Kidney epithelial cell (primary cell): ENCODE data around the gene NLRP8. TPM values are rescaled to one million over a fixed set of nuclear protein-coding genes. Genes with fewer than 3 reads are reported as not detected.

Source experiments
- DNase-seq: peaks from one replicate; pipeline ENCODE4 v3.0.0-alpha.2; 2010; ENCODE audit warnings: low read depth
- H3K27me3 ChIP-seq: 2 replicates; pipeline ENCODE4 v1.6.0; 2011; ENCODE audit warnings: low read length; ENCODE audit not compliant: control insufficient read depth, insufficient read depth
- H3K36me3 ChIP-seq: 2 replicates; pipeline ENCODE4 v1.5.1; 2011; ENCODE audit warnings: low read length; ENCODE audit not compliant: control insufficient read depth, insufficient read depth
- H3K4me3 ChIP-seq: 2 replicates; pipeline ENCODE4 v1.5.1; 2011; ENCODE audit warnings: low read depth, mild to moderate bottlenecking, control low read depth, low read length
- total RNA-seq: library from RNA; depleted of rRNA; stranded (reverse); fragments of >200 nt; gene quantifications from 2 replicates; pipeline ENCODE4 v1.2.3, GENCODE V29; 2015
- TF ChIP-seq, protein P1 (sequence below): IDR thresholded peaks from 2 replicates; pipeline ENCODE4 v1.5.1; 2011; ENCODE audit warnings: mild to moderate bottlenecking, moderate library complexity, low read length, control low read depth, inconsistent platforms; ENCODE audit not compliant: insufficient read depth, poor library complexity, severe bottlenecking

NLRP8 gene
- total RNA-seq = not detected in 2 replicates

DNA sequence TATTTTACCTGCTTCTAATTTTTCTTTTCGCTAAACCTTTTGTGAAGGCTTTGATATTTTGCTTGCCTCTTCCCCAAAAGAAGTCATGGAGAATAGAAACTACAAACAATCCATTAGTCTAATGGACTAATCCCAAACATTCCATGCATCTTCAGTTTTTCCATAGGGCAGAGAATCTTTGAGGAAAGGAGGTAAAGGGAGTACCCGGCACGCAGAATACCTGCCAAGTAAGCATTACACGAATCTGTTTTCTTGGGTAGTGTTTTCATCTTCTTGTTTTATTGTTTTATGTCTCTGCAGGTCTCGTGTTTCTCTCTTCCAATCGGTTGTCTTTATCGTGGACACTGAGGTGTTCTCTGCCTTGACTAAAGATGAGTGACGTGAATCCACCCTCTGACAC is at the start of gene NLRP8:
NLRP8 (plus strand) TSS at position 301 of the 400 bp plus-strand sequence.
- Histone ChIP-seq H3K27me3 (no peaks in the 10 kb centered on the region), H3K4me3 (no peak within 1 kb of the TSS), H3K36me3 (no peaks in the 10 kb centered on the region)
- DNase-seq = no peak
- TF ChIP-seq, protein P1, sequence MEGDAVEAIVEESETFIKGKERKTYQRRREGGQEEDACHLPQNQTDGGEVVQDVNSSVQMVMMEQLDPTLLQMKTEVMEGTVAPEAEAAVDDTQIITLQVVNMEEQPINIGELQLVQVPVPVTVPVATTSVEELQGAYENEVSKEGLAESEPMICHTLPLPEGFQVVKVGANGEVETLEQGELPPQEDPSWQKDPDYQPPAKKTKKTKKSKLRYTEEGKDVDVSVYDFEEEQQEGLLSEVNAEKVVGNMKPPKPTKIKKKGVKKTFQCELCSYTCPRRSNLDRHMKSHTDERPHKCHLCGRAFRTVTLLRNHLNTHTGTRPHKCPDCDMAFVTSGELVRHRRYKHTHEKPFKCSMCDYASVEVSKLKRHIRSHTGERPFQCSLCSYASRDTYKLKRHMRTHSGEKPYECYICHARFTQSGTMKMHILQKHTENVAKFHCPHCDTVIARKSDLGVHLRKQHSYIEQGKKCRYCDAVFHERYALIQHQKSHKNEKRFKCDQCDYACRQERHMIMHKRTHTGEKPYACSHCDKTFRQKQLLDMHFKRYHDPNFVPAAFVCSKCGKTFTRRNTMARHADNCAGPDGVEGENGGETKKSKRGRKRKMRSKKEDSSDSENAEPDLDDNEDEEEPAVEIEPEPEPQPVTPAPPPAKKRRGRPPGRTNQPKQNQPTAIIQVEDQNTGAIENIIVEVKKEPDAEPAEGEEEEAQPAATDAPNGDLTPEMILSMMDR = no peak

DNA sequence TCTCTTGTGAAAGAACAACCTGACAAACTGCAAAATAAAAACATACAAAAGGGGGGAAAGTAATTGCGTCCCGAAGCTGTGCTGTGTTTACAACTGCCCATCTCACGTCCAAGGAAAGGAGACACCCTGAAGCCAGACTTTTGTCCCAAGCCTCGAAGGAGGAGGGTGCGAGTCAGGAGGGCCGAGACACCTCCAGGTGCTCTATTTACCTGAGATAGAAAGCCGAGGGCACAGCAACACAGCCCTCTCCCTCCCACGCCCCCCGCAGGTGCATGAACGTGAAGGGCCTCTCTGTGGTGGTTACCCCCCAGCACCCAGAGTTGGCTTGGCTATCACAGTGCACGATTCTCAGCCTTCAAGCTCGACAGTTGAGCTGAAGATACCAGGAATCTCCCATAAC is 48.7 kb upstream of the NLRP8 start:
- TF ChIP-seq, protein P1 = no peak

DNA sequence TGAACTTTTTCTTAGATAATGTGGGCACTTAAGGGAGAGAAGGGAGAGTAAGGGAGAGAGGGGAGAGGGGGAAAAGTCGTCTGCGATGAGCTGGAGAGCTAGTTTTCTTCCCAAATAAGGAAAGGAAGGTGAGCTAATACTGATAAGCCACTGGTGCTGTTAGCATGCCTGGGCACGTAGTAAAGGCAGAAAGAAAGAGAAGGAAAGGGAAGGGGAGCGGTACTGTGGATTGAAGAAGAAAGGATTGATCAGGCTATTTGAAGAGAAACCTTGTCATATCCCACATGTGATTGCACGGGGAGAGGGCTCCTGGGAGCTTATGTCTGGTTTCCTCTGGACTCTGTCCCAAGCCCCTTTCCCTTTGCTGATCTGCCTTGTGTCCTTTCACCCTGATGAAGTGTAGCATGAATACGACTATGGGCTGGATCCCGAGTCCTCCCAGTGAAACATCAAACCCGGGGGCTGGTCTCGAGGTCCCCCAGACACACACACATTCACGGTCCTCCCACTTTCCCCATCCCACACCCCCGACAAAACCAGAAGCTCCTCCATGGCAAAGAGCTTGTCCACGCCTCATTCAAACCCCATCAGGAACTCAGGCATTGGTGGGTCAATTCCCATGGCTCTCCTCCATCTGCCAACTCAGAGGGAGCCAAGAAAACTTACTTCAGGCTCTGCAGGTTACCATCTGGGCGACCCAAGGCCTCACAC is 46.1 kb upstream of the NLRP8 start:
- DNase-seq = no peak
- no peak overlapping the region for H3K4me3 ChIP-seq
- TF ChIP-seq, protein P1 = no peak
- H3K36me3 ChIP-seq = no peaks in the 10 kb centered on the region
- no peaks in the 10 kb centered on the region for H3K27me3 ChIP-seq

More for the DNA sequence above, 48.7 kb upstream of the NLRP8 start:
- no peak overlapping the region for H3K4me3 ChIP-seq
- no peaks in the 10 kb centered on the region for H3K36me3 ChIP-seq
- no peaks in the 10 kb centered on the region for H3K27me3 ChIP-seq
- DNase-seq = no peak

DNA sequence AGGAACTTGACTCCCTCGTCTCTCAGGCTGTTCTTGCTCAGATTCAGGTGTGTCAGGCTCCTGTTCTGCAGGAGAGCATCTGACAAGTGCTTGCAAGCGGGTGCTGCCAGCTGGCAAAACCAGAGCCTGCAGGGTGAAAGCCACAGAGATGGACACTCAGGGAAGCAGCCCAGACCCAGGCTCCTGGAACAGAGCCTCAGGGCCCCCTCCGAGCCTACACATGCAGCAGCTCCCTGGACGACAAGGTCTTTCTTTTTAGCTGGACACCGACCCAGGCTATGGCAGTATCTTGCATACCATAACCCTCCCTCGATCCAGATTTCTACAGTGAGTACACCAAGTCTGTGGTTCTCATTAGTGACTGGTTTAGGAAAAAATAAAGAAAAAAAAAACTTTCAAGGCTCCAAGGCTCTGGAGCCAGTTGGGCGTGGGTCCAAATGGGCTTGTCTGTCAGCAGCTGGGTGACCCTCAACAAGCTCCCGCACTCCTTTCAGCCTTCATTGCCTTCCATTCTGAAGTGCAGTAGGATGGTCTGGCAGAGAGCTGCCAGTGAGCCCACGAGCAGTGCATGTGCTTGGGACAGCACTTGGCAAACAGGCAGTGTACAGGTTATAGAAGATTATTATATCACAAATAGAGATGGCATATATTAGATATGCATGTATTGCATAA is 45.4 kb upstream of the NLRP8 start:
- DNase-seq = no peak
- Histone ChIP-seq H3K4me3 (no peak overlapping the region), H3K27me3 (no peaks in the 10 kb centered on the region), H3K36me3 (no peaks in the 10 kb centered on the region)
- TF ChIP-seq, protein P1 = no peak

DNA sequence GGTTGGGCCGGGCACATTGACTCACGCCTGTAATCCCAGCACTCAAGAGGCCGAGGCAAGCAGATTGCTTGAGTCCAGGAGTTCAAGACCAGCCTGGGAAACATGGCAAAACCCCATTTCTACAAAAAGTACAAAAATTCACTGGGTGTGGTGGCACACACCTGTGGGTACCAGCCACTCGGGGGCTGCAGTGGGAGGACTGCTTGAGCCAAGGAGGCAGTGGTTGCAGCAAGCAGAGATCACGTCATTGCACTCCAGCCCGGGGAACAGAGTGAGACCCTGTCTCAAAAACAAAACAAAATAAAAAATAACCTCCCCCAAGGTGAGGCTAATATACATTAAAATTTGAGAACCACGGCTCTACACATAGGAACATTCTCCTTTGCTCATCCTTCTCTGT is 40.3 kb upstream of the NLRP8 start:
- TF ChIP-seq, protein P1 = no peak
- H3K4me3 ChIP-seq = no peak overlapping the region

DNA sequence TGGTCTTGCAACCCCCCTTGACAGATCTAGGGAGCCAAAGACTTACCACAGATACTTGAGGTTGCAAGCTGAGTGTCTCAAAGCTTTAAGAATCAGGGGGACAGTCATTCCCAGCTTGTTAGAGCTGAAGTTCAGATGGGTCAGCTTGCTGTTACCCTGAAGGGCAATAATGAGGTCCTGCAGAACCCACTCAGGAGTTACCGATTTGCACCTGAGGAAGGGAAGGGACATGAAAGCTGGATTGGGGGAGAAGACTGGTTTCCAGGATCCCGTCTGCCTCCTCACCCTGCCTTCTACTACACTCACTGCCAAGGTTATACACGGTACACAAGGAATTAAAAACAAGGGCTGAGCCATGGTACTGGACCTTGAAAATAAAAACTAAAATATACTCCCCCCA is 39.9 kb upstream of the NLRP8 start:
- TF ChIP-seq, protein P1 = no peak
- Histone ChIP-seq H3K36me3 (no peaks in the 10 kb centered on the region), H3K4me3 (no peak overlapping the region), H3K27me3 (no peaks in the 10 kb centered on the region)
- DNase-seq = no peak

More for the DNA sequence above, 40.3 kb upstream of the NLRP8 start:
- H3K36me3 ChIP-seq = no peaks in the 10 kb centered on the region
- no peaks in the 10 kb centered on the region for H3K27me3 ChIP-seq
- DNase-seq = no peak
